IMR-90 (cell line): ENCODE data around the gene CDC42EP1.

Experiments
- CEBPB ChIP-seq: IDR thresholded peaks from 2 replicates; pipeline ENCODE4 v1.6.1; 2012; ENCODE audit warnings: low read depth, low read length, improper control_type of control experiment
- CTCF ChIP-seq: conservative IDR thresholded peaks from 2 replicates; pipeline ENCODE4 v1.5.1; 2012; ENCODE audit warnings: mild to moderate bottlenecking, low read depth, low read length, improper control_type of control experiment
- FOS ChIP-seq: fragments of 150-350 bp; IDR thresholded peaks from 2 replicates; pipeline ENCODE4 v1.6.1; 2016; ENCODE audit warnings: low read depth, low read length
- MAFK ChIP-seq: IDR thresholded peaks from 2 replicates; pipeline ENCODE4 v1.6.1; 2012; ENCODE audit warnings: low read depth, low read length, improper control_type of control experiment
- MAZ ChIP-seq: IDR thresholded peaks from 2 replicates; pipeline ENCODE4 v1.6.1; 2012; ENCODE audit warnings: low read depth, mild to moderate bottlenecking, low read length, improper control_type of control experiment, moderate library complexity, borderline replicate concordance
- MXI1 ChIP-seq: IDR thresholded peaks from 2 replicates; pipeline ENCODE4 v1.6.1; 2012; ENCODE audit warnings: low read depth, mild to moderate bottlenecking, low read length, moderate library complexity, borderline replicate concordance
- NFE2L2 ChIP-seq: fragments of 150-350 bp; IDR thresholded peaks from 2 replicates; pipeline ENCODE4 v1.6.1; 2016; ENCODE audit warnings: low read depth, mild to moderate bottlenecking, low read length
- POLR2A ChIP-seq: IDR thresholded peaks from 2 replicates; pipeline ENCODE4 v1.6.1; 2012; ENCODE audit warnings: mild to moderate bottlenecking, low read depth, low read length
- RAD21 ChIP-seq: IDR thresholded peaks from 2 replicates; pipeline ENCODE4 v1.6.1; 2012; ENCODE audit warnings: low read length, improper control_type of control experiment
- RCOR1 ChIP-seq: IDR thresholded peaks from 2 replicates; pipeline ENCODE4 v1.6.1; 2012; ENCODE audit warnings: mild to moderate bottlenecking, low read length, improper control_type of control experiment; ENCODE audit not compliant: insufficient replicate concordance
- RFX5 ChIP-seq: IDR thresholded peaks from 2 replicates; pipeline ENCODE4 v1.8.0; 2012; ENCODE audit warnings: low read depth, mild to moderate bottlenecking, low read length, moderate library complexity
- SMC3 ChIP-seq: fragments of 150-350 bp; IDR thresholded peaks from 2 replicates; pipeline ENCODE4 v1.6.1; 2016; ENCODE audit warnings: low read depth, mild to moderate bottlenecking, antibody characterized with exemption, low read length, moderate library complexity
- USF2 ChIP-seq: fragments of 150-350 bp; IDR thresholded peaks from 2 replicates; pipeline ENCODE4 v1.6.1; 2017; ENCODE audit warnings: mild to moderate bottlenecking, antibody characterized with exemption, low read length, low read depth
- TF ChIP-seq, protein P1 (sequence below): fragments of 150-350 bp; IDR thresholded peaks from 2 replicates; pipeline ENCODE4 v1.6.1; 2016; ENCODE audit warnings: low read depth, mild to moderate bottlenecking, low read length, moderate library complexity, borderline replicate concordance

DNA sequence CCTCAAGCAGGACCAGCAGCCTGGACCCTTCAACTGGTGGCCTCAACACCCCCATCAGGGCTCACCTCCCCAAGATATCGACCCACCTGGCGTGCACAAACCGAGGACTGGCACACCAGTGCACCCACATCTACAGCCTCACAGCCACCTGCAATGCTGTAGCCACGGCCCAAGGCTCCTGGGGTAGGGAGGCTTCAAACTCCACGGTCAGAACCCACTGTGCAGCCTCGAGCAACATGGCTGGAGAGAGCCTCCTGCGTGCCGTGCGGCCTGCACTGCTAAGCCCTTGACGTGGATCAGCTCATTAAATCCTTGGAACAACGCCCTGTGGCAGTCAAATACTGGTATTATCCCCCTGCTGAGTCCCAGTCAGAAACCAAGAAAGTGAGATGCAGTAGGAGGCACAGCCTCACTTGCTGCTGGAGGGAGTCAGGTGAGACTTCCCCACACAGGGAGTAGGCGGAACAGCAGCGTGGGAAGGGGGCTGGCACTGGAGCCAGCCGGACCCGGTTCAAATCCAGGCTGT is 45.7 kb upstream of the CDC42EP1 start:
- TF ChIP-seq POLR2A: no peak
- no peak for TF ChIP-seq CTCF
- no peak for TF ChIP-seq SMC3
- TF ChIP-seq CEBPB: no peak
- TF ChIP-seq RCOR1: no peak
- no peak for TF ChIP-seq USF2
- no peak for TF ChIP-seq RFX5
- TF ChIP-seq MAZ: no peak
- no peak for TF ChIP-seq MXI1
- TF ChIP-seq NFE2L2: no peak
- TF ChIP-seq MAFK: no peak
- no peak for TF ChIP-seq RAD21
- TF ChIP-seq, protein P1, sequence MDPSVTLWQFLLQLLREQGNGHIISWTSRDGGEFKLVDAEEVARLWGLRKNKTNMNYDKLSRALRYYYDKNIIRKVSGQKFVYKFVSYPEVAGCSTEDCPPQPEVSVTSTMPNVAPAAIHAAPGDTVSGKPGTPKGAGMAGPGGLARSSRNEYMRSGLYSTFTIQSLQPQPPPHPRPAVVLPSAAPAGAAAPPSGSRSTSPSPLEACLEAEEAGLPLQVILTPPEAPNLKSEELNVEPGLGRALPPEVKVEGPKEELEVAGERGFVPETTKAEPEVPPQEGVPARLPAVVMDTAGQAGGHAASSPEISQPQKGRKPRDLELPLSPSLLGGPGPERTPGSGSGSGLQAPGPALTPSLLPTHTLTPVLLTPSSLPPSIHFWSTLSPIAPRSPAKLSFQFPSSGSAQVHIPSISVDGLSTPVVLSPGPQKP: no peak
- no peak for TF ChIP-seq FOS
